Measurements from ENCODE around the gene PPIB. TPM values are rescaled to one million over a fixed set of nuclear protein-coding genes. Genes with fewer than 3 reads are reported as not detected.
A peak's percentile ranks its signal among the peaks of the same experiment; 100 is the strongest.
"Not testable (repeated sequence)": the region's sequence is repeated elsewhere in the genome, so short reads cannot be mapped to it uniquely, and the experiment has no call there.

PPIB gene
- total RNA-seq, 3 donors from 2014 or later (not counting 1 experiment from before 2014, with no cell fraction given) = 234 to 298 (median 251) TPM

DNA sequence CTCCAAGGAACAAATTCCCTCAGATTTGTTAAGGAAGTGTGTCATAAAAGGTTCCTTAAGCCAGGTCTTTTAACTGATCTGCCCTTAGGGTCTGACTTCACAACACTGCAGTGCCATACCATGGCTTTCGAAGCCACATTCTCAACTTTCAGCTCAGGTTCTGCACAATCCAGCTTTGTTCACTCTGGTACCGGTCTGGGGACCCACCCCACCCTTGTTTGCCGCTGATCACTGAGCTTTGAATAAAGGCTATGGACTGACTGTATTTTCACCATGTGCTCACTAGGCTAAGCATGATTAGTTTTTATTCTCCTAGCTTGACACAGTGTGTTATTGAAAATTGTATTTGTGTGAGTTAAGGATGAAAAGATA lies 51.2 kb downstream of the PPIB start:
- WGBS (ENCODE audit: insufficient coverage) = 79% methylated on average over 3 of the region's 3 CpGs

DNA sequence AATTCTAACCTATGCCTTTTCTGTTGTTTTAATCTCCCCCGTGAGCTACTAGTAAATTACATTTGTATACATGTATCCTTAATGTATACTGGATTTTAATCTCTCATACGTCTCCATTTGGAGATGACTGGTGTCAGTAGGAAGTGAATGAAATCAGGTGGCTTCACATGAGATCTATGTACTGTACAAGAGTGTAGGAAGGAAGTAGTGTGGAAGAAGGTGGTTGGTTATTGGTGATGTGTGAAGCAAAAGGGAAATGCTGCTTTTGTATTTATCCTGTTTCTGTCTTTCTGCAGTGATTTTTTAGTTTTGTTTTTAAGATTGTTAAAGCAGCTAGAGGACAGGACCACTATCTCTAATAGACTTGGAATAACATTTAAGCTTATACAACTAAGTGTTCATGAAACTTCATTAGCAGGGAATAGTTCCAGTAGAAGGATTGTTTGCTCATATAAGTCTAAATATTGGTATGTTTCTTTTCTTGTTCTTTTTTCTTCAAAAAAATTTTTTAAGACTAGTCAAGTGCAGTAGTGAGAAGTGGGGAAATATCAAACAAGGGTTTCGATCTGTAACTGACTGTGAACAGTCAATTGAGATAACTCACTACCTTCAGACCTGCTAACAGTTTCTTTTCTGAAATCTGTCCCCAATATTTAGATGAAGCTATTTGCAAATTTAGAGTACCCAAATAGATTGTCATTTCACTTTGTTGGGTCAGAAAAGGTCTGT lies 51.7 kb downstream of the PPIB start:
- peak in 1 of 2 donors; percentile 27 for DNase-seq
- intact Hi-C loops (cut with micrococcal nuclease) = no loop called here
- peak; percentile 61 to 80 (median 79) for ATAC-seq
- H3K36me3 ChIP-seq (ENCODE audit: control insufficient read depth, insufficient read depth, low read length) = peaks cover 37% of the 10 kb centered on the region
- peak overlapping the region; percentile 45 for H3K4me3 Mint-ChIP-seq
- no peak overlapping the region for H3K4me3 ChIP-seq (ENCODE audit: low read length)
- H3K27me3 Mint-ChIP-seq (ENCODE audit: low read depth in 2 of 2) = no peaks in the 10 kb centered on the region
- H3K27me3 ChIP-seq (ENCODE audit: control insufficient read depth, insufficient read depth, low read length) = no peaks in the 10 kb centered on the region
- H3K27ac ChIP-seq (ENCODE audit: low read length) = peak overlapping the region; percentile 61
- peak overlapping the region; percentile 44 to 63 for H3K27ac Mint-ChIP-seq
- H3K9me3 ChIP-seq (ENCODE audit: control insufficient read depth, insufficient read depth, low read length) = no peaks in the 10 kb centered on the region
- H3K4me1 ChIP-seq (ENCODE audit: control insufficient read depth, insufficient read depth, low read length) = peaks cover 8% of the 10 kb centered on the region
- TF ChIP-seq, protein P1, sequence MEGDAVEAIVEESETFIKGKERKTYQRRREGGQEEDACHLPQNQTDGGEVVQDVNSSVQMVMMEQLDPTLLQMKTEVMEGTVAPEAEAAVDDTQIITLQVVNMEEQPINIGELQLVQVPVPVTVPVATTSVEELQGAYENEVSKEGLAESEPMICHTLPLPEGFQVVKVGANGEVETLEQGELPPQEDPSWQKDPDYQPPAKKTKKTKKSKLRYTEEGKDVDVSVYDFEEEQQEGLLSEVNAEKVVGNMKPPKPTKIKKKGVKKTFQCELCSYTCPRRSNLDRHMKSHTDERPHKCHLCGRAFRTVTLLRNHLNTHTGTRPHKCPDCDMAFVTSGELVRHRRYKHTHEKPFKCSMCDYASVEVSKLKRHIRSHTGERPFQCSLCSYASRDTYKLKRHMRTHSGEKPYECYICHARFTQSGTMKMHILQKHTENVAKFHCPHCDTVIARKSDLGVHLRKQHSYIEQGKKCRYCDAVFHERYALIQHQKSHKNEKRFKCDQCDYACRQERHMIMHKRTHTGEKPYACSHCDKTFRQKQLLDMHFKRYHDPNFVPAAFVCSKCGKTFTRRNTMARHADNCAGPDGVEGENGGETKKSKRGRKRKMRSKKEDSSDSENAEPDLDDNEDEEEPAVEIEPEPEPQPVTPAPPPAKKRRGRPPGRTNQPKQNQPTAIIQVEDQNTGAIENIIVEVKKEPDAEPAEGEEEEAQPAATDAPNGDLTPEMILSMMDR (IDR thresholded peaks at IDR 0.05) = no peak
- H3K36me3 Mint-ChIP-seq = peaks cover 20% of the 10 kb centered on the region
- WGBS (ENCODE audit: insufficient coverage) = 0% methylated on average over 1 of the region's 3 CpGs
- peaks cover 57 to 63% of the 10 kb centered on the region in 2 donors for H3K4me1 Mint-ChIP-seq
- H3K9me3 Mint-ChIP-seq = no peaks in the 10 kb centered on the region

More for the DNA sequence above, 51.2 kb downstream of the PPIB start:
- ATAC-seq = no peak
- H3K9me3 Mint-ChIP-seq = no peaks in the 10 kb centered on the region
- H3K27ac Mint-ChIP-seq = peak overlapping the region in 1 of 2 donors; percentile 63
- Histone ChIP-seq H3K4me3 (ENCODE audit: low read length) (no peak overlapping the region), H3K36me3 (ENCODE audit: control insufficient read depth, insufficient read depth, low read length) (peaks cover 42% of the 10 kb centered on the region), H3K27me3 (ENCODE audit: control insufficient read depth, insufficient read depth, low read length) (no peaks in the 10 kb centered on the region), H3K9me3 (ENCODE audit: control insufficient read depth, insufficient read depth, low read length) (no peaks in the 10 kb centered on the region), H3K4me1 (ENCODE audit: control insufficient read depth, insufficient read depth, low read length) (peaks cover 8% of the 10 kb centered on the region), H3K27ac (ENCODE audit: low read length) (peak overlapping the region; percentile 61)
- DNase-seq = no peak
- H3K4me1 Mint-ChIP-seq = peaks cover 52 to 58% of the 10 kb centered on the region in 2 donors
- H3K36me3 Mint-ChIP-seq = peaks cover 20% of the 10 kb centered on the region
- H3K4me3 Mint-ChIP-seq = no peak overlapping the region
- intact Hi-C loops (cut with micrococcal nuclease) = no loop called here
- TF ChIP-seq, protein P1 (IDR thresholded peaks at IDR 0.05) = no peak
- no peaks in the 10 kb centered on the region for H3K27me3 Mint-ChIP-seq (ENCODE audit: low read depth in 2 of 2)

DNA sequence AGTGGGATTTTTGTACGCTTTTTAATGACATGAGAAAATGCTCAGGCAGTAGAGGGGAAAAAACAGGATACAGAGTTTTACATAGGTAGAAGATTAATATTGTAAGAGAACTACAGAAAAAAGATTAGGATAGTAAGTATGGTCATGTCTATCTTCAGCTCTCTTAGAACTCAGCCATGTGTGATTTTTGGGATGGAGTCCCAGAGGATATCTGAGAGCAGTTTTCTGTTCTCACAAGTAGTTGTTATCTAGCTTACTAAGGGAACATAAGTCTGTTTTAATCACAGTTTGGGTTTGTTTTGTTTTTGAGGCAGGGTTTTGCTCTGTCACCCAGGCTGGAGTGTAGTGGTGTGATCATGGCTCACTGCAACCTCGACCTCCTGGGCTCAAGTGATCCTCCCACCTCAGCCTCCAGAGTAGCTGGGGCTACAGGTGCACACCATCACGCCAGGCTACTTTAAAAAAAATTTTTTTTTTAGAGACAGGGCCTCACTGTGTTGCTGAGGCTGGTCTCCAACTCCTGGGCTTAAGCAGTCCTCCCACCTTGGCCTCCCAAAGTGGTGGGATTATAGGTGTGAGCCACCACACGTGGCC lies 52.6 kb downstream of the PPIB start:
- H3K27me3 ChIP-seq (ENCODE audit: control insufficient read depth, insufficient read depth, low read length); H3K9me3 ChIP-seq (ENCODE audit: control insufficient read depth, insufficient read depth, low read length); ATAC-seq; H3K9me3 Mint-ChIP-seq; H3K4me3 Mint-ChIP-seq; H3K4me3 ChIP-seq (ENCODE audit: low read length); H3K4me1 ChIP-seq (ENCODE audit: control insufficient read depth, insufficient read depth, low read length); DNase-seq; intact Hi-C loops (cut with micrococcal nuclease); H3K27me3 Mint-ChIP-seq (ENCODE audit: low read depth in 2 of 2): not testable (repeated sequence)
- Mint-ChIP-seq H3K4me1 (peaks cover 57 to 63% of the 10 kb centered on the region in 2 donors), H3K27ac (peak overlapping the region; percentile 44 to 63), H3K36me3 (peaks cover 20% of the 10 kb centered on the region)
- 72% methylated on average over 2 of the region's 4 CpGs for WGBS (ENCODE audit: insufficient coverage)
- peaks cover 28% of the 10 kb centered on the region for H3K36me3 ChIP-seq (ENCODE audit: control insufficient read depth, insufficient read depth, low read length)
- peak overlapping the region; percentile 61 for H3K27ac ChIP-seq (ENCODE audit: low read length)

- Histone ChIP-seq H3K27me3 (ENCODE audit: control insufficient read depth, insufficient read depth, low read length) (no peaks in the 10 kb centered on the region), H3K9me3 (ENCODE audit: control insufficient read depth, insufficient read depth, low read length) (no peaks in the 10 kb centered on the region), H3K27ac (ENCODE audit: low read length) (no peak overlapping the region), H3K4me3 (ENCODE audit: low read length) (no peak overlapping the region), H3K36me3 (ENCODE audit: control insufficient read depth, insufficient read depth, low read length) (no peaks in the 10 kb centered on the region), H3K4me1 (ENCODE audit: control insufficient read depth, insufficient read depth, low read length) (peaks cover 8% of the 10 kb centered on the region)
- ATAC-seq = no peak
- Mint-ChIP-seq H3K4me3 (no peak overlapping the region), H3K27ac (no peak overlapping the region), H3K27me3 (ENCODE audit: low read depth in 2 of 2) (no peaks in the 10 kb centered on the region), H3K9me3 (no peaks in the 10 kb centered on the region), H3K36me3 (peaks cover under 1% of the 10 kb centered on the region), H3K4me1 (peaks cover 58 to 61% of the 10 kb centered on the region in 2 donors)
- no peak for DNase-seq
- 93% methylated on average over 1 of the region's 1 CpG for WGBS (ENCODE audit: insufficient coverage)
- intact Hi-C loops (cut with micrococcal nuclease) = no loop called here
- TF ChIP-seq, protein P1 (IDR thresholded peaks at IDR 0.05) = no peak
These were observed 55.5 kb downstream of the PPIB start for GRCh38 chr15:64107337-64107736.

Other genes starting within 250 kb of the PPIB start
- gene DAPK2, start 116.5 kb downstream of the PPIB start, total RNA-seq = 10 to 100 TPM in 1 of 3 donors, 1 to 10 TPM in 2; 3.7 to 25.3 (median 6.0) TPM
- 10 to 100 TPM; 20.2 to 23.9 (median 22.9) TPM for gene CIAO2A, start 69.2 kb downstream of the PPIB start, total RNA-seq
- gene SNX1, start 67.0 kb downstream of the PPIB start, total RNA-seq = 100 to 1,000 TPM; 110 to 141 (median 111) TPM
- gene SNX22, start 11.3 kb downstream of the PPIB start, total RNA-seq = under 1 TPM; 0.41 to 0.80 (median 0.75) TPM
- gene CSNK1G1, start 193.2 kb upstream of the PPIB start, total RNA-seq = 10 to 100 TPM; 26.2 to 36.8 (median 34.0) TPM
- 1 to 10 TPM; 1.4 to 2.2 (median 1.9) TPM for gene PCLAF, start 218.4 kb upstream of the PPIB start, total RNA-seq
- gene TRIP4, start 224.8 kb upstream of the PPIB start, total RNA-seq = 10 to 100 TPM; 32.9 to 37.1 (median 33.7) TPM

Measured in natural killer cell (primary cell).